ENCODE data around the gene WDFY4.

Gene WDFY4

GRCh38 chr10:48722153-48723145 lies 37.8 kb downstream of the WDFY4 start:
- DNase-seq: no peak
- H3K4me3 ChIP-seq: no peak overlapping the region
- TF ChIP-seq CTCF (IDR thresholded peaks at IDR 0.05): no peak
- no peaks in the 10 kb centered on the region for H3K27me3 ChIP-seq
- no peaks in the 10 kb centered on the region for H3K36me3 ChIP-seq
- intact Hi-C loops (cut with DNase I; ENCODE audit: low total_unique reads): no loop called here
- H3K27ac ChIP-seq: no peak overlapping the region
- no peaks in the 10 kb centered on the region for H3K4me1 ChIP-seq
- H3K9me3 ChIP-seq: no peaks in the 10 kb centered on the region

- Histone ChIP-seq H3K9me3 (no peaks in the 10 kb centered on the region), H3K4me3 (no peak overlapping the region), H3K4me1 (no peaks in the 10 kb centered on the region), H3K36me3 (no peaks in the 10 kb centered on the region), H3K27ac (no peak overlapping the region), H3K27me3 (no peaks in the 10 kb centered on the region)
- DNase-seq: no peak
- TF ChIP-seq CTCF (IDR thresholded peaks at IDR 0.05): no peak
- intact Hi-C loops (cut with DNase I; ENCODE audit: low total_unique reads): no loop called here
These were observed 39.5 kb downstream of the WDFY4 start for GRCh38 chr10:48724127-48724526.

- no peaks in the 10 kb centered on the region for H3K36me3 ChIP-seq
- no peaks in the 10 kb centered on the region for H3K4me1 ChIP-seq
- H3K27ac ChIP-seq: no peak overlapping the region
- TF ChIP-seq CTCF (IDR thresholded peaks at IDR 0.05): no peak
- no peaks in the 10 kb centered on the region for H3K27me3 ChIP-seq
- no peaks in the 10 kb centered on the region for H3K9me3 ChIP-seq
- no peak for DNase-seq
- intact Hi-C loops (cut with DNase I; ENCODE audit: low total_unique reads): no loop called here
- H3K4me3 ChIP-seq: no peak overlapping the region
These were observed 41.0 kb downstream of the WDFY4 start for GRCh38 chr10:48725708-48726107.

GRCh38 chr10:48727866-48728265 lies 43.2 kb downstream of the WDFY4 start:
- no peak overlapping the region for H3K27ac ChIP-seq
- DNase-seq: no peak
- H3K4me3 ChIP-seq: no peak overlapping the region
- no peaks in the 10 kb centered on the region for H3K27me3 ChIP-seq
- no peaks in the 10 kb centered on the region for H3K36me3 ChIP-seq
- H3K9me3 ChIP-seq: no peaks in the 10 kb centered on the region
- no peak for TF ChIP-seq CTCF (IDR thresholded peaks at IDR 0.05)
- intact Hi-C loops (cut with DNase I; ENCODE audit: low total_unique reads): no loop called here
- no peaks in the 10 kb centered on the region for H3K4me1 ChIP-seq

- intact Hi-C loops (cut with DNase I; ENCODE audit: low total_unique reads): no loop called here
- H3K27ac ChIP-seq: no peak overlapping the region
- H3K4me1 ChIP-seq: no peaks in the 10 kb centered on the region
- no peaks in the 10 kb centered on the region for H3K36me3 ChIP-seq
- no peak for TF ChIP-seq CTCF (IDR thresholded peaks at IDR 0.05)
- H3K4me3 ChIP-seq: no peak overlapping the region
- no peaks in the 10 kb centered on the region for H3K9me3 ChIP-seq
- H3K27me3 ChIP-seq: no peaks in the 10 kb centered on the region
- no peak for DNase-seq
These were observed 44.5 kb downstream of the WDFY4 start for GRCh38 chr10:48729222-48729621.
